ENCODE results near the gene SLC22A1. TPM values are rescaled to one million over a fixed set of nuclear protein-coding genes. Genes with fewer than 3 reads are reported as not detected.
"Not testable (repeated sequence)": the region's sequence is repeated elsewhere in the genome, so short reads cannot be mapped to it uniquely, and the experiment has no call there.

SLC22A1 gene
- total RNA-seq, 2 experiments from 2014 or later: 0.82 to 1.6 TPM

DNA sequence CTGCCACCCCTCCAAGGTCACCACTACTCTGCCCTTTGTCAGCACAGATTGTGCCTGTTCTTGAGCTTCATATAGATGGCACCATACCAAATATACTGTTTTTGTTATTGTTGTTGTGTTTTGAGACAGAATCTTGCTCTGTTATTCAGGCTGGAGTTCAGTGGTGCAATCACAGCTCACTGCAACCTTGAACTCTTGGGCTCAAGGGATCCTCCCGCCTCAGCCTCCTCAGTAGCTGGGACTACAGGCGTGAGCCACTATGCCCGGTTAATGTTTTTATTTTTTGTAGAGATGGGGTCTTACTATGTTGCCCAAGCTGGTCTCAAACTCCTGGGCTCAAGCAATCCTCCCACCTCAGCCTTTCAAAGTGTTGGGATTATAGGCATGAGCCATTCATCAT lies 18.9 kb downstream of the SLC22A1 start:
- ATAC-seq; DNase-seq; H3K27me3 Mint-ChIP-seq; H3K27ac Mint-ChIP-seq; H3K4me3 Mint-ChIP-seq; H3K36me3 Mint-ChIP-seq; H3K9me3 Mint-ChIP-seq (ENCODE audit: low read depth): not testable (repeated sequence)
- CTCF ChIA-PET: interaction anchor here (0.9 to 1.4 kb wide), 3 partner anchors 315 to 393 kb away, joined by 3 to 4 read pairs (median 3); no protein-coding TSS in a partner anchor
- peaks cover 11% of the 10 kb centered on the region for H3K4me1 Mint-ChIP-seq

- ATAC-seq: no peak
- peaks cover 11% of the 10 kb centered on the region for H3K4me1 Mint-ChIP-seq
- CTCF ChIA-PET: interaction anchor here (1.0 to 1.8 kb wide), 4 partner anchors 314 to 393 kb away, joined by 3 to 6 read pairs (median 4); no protein-coding TSS in a partner anchor
- DNase-seq: no peak
- H3K36me3 Mint-ChIP-seq: peaks cover 3% of the 10 kb centered on the region
- H3K27me3 Mint-ChIP-seq: no peaks in the 10 kb centered on the region
- no peak overlapping the region for H3K4me3 Mint-ChIP-seq
- H3K27ac Mint-ChIP-seq: no peak overlapping the region
- no peaks in the 10 kb centered on the region for H3K9me3 Mint-ChIP-seq (ENCODE audit: low read depth)
Observed at GRCh38 chr6:160141001-160141726, 19.5 kb downstream of the SLC22A1 start.

DNA sequence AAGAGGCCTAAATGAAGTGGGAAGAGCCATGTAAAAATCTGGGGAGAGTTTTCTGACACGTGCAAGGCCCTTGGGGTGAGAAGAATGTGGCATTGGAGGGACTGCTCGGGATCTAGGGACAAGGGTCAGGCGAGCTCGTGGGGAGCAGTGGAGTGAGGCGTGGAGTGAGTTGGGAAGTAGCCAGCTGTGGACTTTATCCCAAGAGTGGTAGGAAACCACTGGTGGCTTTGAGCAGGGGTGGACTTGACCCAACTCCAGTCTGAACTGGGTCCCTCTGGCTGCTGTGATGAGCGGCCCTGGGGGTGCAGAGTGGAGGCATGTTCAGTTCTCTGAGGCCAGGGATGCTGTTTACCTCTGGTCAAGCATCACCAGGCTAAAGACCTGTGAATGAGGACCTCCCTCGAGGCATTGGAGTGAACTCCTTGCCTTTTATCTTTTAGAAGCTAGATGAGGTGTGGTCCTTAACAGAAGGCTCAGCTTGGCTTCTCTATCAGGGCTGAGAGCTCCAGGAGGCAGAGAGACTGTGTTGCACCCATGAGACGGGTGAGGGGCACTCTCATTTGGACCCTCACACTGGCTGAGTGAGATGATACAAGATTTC lies 20.6 kb downstream of the SLC22A1 start:
- peaks cover 4% of the 10 kb centered on the region for H3K36me3 Mint-ChIP-seq
- H3K4me1 Mint-ChIP-seq: peaks cover 11% of the 10 kb centered on the region
- H3K9me3 Mint-ChIP-seq (ENCODE audit: low read depth): no peaks in the 10 kb centered on the region
- CTCF ChIA-PET: interaction anchor here (1.5 to 1.8 kb wide), 3 partner anchors 313 to 525 kb away, joined by 3 to 6 read pairs (median 3); no protein-coding TSS in a partner anchor
- H3K27ac Mint-ChIP-seq: no peak overlapping the region
- H3K27me3 Mint-ChIP-seq: no peaks in the 10 kb centered on the region
- no peak for ATAC-seq
- no peak overlapping the region for H3K4me3 Mint-ChIP-seq
- no peak for DNase-seq

DNA sequence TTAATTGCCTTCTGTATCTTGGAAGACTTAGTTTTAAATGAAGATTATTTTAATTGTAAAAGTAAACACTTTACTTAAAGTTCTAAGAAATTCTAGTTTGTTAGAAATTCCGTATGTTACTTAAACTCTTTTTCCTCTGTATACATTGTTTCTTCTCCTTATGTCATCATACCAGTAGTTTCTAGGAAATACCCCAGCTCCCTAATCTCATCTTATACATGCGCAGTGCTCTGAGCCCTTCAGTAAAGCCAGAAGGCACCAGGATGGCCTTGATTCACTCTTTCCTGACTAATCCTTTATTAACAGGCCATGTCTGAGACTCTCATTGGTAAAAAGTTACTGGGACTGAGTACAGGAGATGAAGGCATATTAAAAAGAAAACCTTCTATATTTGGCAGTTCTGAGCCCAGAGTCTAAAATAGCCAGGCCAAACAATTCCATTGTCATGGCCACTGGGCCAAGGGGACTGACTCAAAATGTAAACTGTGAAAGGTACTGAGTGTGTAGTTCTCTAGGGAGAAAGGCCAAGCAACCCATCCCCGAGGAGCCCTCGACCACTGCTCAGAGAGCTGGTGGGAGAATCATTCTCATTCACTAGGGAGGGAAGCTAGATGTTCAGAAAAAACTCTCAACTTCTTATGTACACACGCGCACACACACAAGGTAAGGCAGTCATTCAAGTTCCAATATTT lies 25.0 kb downstream of the SLC22A1 start:
- ATAC-seq (no peak), DNase-seq (no peak)
- Mint-ChIP-seq H3K27ac (no peak overlapping the region), H3K27me3 (peaks cover 5% of the 10 kb centered on the region), H3K4me1 (no peaks in the 10 kb centered on the region), H3K36me3 (peaks cover 4% of the 10 kb centered on the region), H3K4me3 (no peak overlapping the region), H3K9me3 (ENCODE audit: low read depth) (no peaks in the 10 kb centered on the region)
- CTCF ChIA-PET: interaction anchor here (1.0 kb wide), 1 partner anchor 58 kb away, joined by 3 read pairs; no protein-coding TSS in a partner anchor

DNA sequence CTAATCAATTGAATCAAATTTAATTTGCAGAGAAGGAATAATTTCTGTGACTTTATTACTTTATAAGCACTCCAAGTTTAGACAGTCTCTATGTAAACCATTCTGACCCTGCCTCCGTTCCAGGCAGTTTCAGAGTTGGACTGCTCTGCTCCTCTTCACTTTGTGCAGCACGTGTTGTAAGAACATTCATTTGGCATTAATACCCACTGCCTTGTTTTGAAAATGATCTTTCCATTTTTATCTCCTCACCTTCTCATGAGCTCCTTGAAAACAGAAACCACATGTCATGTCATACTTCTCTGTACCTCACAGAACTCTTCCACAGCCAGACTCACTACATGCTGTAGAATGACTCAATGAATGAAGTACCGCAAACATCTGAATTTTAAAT lies 25.5 kb downstream of the SLC22A1 start:
- Mint-ChIP-seq H3K27me3 (peaks cover 5% of the 10 kb centered on the region), H3K27ac (no peak overlapping the region), H3K9me3 (ENCODE audit: low read depth) (no peaks in the 10 kb centered on the region), H3K4me3 (no peak overlapping the region), H3K36me3 (peaks cover 4% of the 10 kb centered on the region), H3K4me1 (no peaks in the 10 kb centered on the region)
- ATAC-seq (no peak), DNase-seq (no peak)
- CTCF ChIA-PET: interaction anchor here (1.0 kb wide), 1 partner anchor 59 kb away, joined by 3 read pairs; no protein-coding TSS in a partner anchor

DNA sequence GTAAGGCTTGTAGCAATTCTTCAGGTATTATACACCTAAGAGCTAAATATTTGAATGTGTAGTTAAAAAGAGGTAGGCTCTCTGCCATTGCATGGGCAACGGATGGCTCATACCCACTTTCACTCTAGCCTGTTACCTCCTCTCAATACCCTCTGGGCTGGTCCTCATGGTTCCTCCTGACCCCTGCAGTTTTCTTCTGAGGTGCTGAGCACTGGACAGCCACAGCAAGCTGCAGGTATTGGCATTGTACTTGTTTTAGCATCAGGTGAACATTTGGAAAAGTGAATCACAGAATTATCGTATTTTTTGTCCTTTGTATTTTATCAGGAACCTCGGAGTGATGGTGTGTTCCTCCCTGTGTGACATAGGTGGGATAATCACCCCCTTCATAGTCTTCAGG lies 32.9 kb downstream of the SLC22A1 start:
- Mint-ChIP-seq H3K27ac (no peak overlapping the region), H3K27me3 (peaks cover 3% of the 10 kb centered on the region), H3K9me3 (ENCODE audit: low read depth) (no peaks in the 10 kb centered on the region), H3K4me1 (no peaks in the 10 kb centered on the region), H3K36me3 (no peaks in the 10 kb centered on the region), H3K4me3 (no peak overlapping the region)
- no peak for DNase-seq
- ATAC-seq: no peak
- CTCF ChIA-PET: interaction anchor here (1.7 kb wide), 1 partner anchor 379 kb away, joined by 3 read pairs; no protein-coding TSS in a partner anchor

GRCh38 chr6:160156842-160157241 lies 35.2 kb downstream of the SLC22A1 start:
- H3K27me3 Mint-ChIP-seq: no peaks in the 10 kb centered on the region
- DNase-seq (no peak), ATAC-seq (no peak)
- no peaks in the 10 kb centered on the region for H3K36me3 Mint-ChIP-seq
- H3K4me1 Mint-ChIP-seq: no peaks in the 10 kb centered on the region
- no peak overlapping the region for H3K4me3 Mint-ChIP-seq
- H3K27ac Mint-ChIP-seq: no peak overlapping the region
- CTCF ChIA-PET: no interaction called here
- H3K9me3 Mint-ChIP-seq (ENCODE audit: low read depth): no peaks in the 10 kb centered on the region

DNA sequence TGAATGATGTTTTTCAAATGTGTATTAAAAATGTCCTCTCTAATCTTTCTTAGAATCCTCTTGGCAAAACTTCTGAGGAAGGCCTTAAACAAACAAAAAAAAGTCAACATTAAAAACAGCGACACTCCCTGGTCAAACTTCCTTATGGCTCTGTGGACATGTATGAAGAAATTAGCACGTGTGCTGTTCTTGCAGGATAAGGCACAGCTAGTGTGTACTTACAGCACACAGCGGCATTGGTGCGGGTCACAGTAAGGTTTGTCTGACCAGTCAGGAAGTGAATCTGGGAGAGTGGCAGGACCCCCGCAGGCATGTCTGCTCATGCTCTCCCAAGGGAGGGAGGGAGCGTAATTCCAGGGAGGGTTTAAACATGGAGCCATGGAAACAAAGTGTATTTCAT lies 38.8 kb downstream of the SLC22A1 start:
- H3K27ac Mint-ChIP-seq: no peak overlapping the region
- H3K27me3 Mint-ChIP-seq: peaks cover 2% of the 10 kb centered on the region
- CTCF ChIA-PET: no interaction called here
- no peaks in the 10 kb centered on the region for H3K36me3 Mint-ChIP-seq
- H3K9me3 Mint-ChIP-seq (ENCODE audit: low read depth): no peaks in the 10 kb centered on the region
- DNase-seq: no peak
- no peak overlapping the region for H3K4me3 Mint-ChIP-seq
- ATAC-seq: no peak
- no peaks in the 10 kb centered on the region for H3K4me1 Mint-ChIP-seq

DNA sequence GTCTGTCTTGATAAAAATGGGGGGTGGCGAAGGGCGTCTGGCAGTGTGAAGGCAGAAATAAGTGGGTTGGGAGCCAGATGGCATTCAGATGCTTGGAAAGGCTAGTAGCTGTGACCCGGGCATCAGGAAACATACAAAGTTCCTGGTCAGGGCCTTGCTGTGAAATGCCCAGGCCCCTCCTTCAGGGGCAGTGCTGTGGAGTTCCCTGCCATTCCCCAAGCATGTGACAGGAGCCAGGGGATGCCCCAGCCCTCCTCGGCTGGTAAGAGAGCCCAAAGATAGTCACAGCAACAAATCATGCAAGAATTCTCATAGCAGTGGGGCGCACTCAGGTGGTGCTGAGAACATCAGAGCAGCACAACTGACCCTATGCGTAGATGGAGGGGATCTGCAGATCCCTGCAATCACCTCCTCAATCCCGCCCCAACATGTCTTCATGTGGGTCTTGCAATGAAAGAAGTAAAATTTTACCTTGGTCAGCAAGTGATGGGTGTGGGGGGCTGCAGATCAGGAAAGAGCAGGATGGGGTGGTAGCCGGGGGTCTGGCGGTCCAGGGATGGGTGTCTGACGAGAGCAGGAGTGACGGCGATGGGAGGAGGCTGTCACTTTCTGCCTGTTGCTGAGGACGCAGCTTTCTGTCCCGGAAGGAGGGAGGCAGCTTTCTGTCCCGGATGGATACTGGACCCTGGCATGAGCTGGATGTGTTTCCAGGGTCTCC lies 39.5 kb downstream of the SLC22A1 start:
- DNase-seq: no peak
- no peak for ATAC-seq
- no peaks in the 10 kb centered on the region for H3K4me1 Mint-ChIP-seq
- no peak overlapping the region for H3K4me3 Mint-ChIP-seq
- H3K27ac Mint-ChIP-seq: no peak overlapping the region
- H3K27me3 Mint-ChIP-seq: peaks cover 2% of the 10 kb centered on the region
- CTCF ChIA-PET: no interaction called here
- no peaks in the 10 kb centered on the region for H3K9me3 Mint-ChIP-seq (ENCODE audit: low read depth)
- no peaks in the 10 kb centered on the region for H3K36me3 Mint-ChIP-seq

DNA sequence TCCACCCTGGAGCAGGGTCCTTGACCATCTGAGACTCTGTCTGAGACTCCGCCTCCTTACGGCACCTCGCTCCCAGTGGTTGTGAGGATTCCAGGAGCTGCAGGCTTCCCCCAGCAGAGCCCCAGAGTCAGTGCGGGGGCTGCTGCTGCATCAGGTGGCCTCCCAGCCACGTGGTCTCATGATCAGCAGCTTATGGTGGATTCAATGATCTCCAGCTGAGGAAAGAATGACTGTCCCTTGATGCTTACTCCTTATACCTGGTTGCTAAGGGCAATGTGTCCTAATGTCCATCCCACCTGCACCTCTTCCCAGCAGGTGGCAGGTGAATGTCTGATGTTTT lies 40.0 kb downstream of the SLC22A1 start:
- CTCF ChIA-PET: interaction anchor here (1.3 kb wide), 1 partner anchor 10 kb away, joined by 3 read pairs; no protein-coding TSS in a partner anchor
- no peak for DNase-seq
- H3K4me3 Mint-ChIP-seq: no peak overlapping the region
- peaks cover 2% of the 10 kb centered on the region for H3K27me3 Mint-ChIP-seq
- ATAC-seq: no peak
- no peaks in the 10 kb centered on the region for H3K4me1 Mint-ChIP-seq
- H3K27ac Mint-ChIP-seq: no peak overlapping the region
- H3K36me3 Mint-ChIP-seq: no peaks in the 10 kb centered on the region
- H3K9me3 Mint-ChIP-seq (ENCODE audit: low read depth): no peaks in the 10 kb centered on the region

GRCh38 chr6:160162030-160162566 lies 40.5 kb downstream of the SLC22A1 start:
- Mint-ChIP-seq H3K4me1 (no peaks in the 10 kb centered on the region), H3K27me3 (peaks cover 2% of the 10 kb centered on the region), H3K27ac (no peak overlapping the region), H3K9me3 (ENCODE audit: low read depth) (no peaks in the 10 kb centered on the region), H3K4me3 (no peak overlapping the region), H3K36me3 (no peaks in the 10 kb centered on the region)
- DNase-seq: no peak
- CTCF ChIA-PET: interaction anchor here (1.3 kb wide), 1 partner anchor 10 kb away, joined by 3 read pairs; no protein-coding TSS in a partner anchor
- ATAC-seq: no peak

GRCh38 chr6:160163425-160163824 lies 41.8 kb downstream of the SLC22A1 start:
- DNase-seq (no peak), ATAC-seq (no peak)
- Mint-ChIP-seq H3K4me3 (no peak overlapping the region), H3K36me3 (no peaks in the 10 kb centered on the region), H3K27ac (no peak overlapping the region), H3K4me1 (no peaks in the 10 kb centered on the region), H3K9me3 (ENCODE audit: low read depth) (no peaks in the 10 kb centered on the region), H3K27me3 (peaks cover 2% of the 10 kb centered on the region)
- CTCF ChIA-PET: interaction anchor here (0.6 kb wide), 1 partner anchor 933 kb away, joined by 3 read pairs; no protein-coding TSS in a partner anchor

DNA sequence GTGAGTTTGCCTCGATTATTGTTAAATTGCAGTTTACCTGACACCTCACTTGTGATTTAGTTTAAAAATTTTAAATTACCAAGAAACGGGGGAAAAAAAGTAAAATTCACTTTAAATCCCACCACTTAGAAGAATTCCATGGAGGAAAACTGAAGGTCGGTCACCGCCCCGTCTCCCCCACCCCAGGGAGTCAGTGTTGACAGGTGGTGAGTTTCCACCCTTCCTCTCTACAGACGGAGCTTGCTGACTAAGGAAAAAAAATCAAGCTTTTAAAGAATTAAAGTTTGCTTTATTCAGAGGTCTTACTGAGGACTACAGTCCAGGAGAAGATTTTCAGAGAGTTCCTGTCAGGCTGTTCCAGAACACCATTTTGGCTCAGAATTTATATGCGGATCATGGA lies 42.3 kb downstream of the SLC22A1 start:
- no peaks in the 10 kb centered on the region for H3K36me3 Mint-ChIP-seq
- H3K9me3 Mint-ChIP-seq (ENCODE audit: low read depth): no peaks in the 10 kb centered on the region
- H3K27ac Mint-ChIP-seq: no peak overlapping the region
- CTCF ChIA-PET: interaction anchor here (0.6 kb wide), 1 partner anchor 934 kb away, joined by 3 read pairs; no protein-coding TSS in a partner anchor
- ATAC-seq (no peak), DNase-seq (no peak)
- no peaks in the 10 kb centered on the region for H3K4me1 Mint-ChIP-seq
- peaks cover 2% of the 10 kb centered on the region for H3K27me3 Mint-ChIP-seq
- no peak overlapping the region for H3K4me3 Mint-ChIP-seq

Data from activated CD8-positive, alpha-beta memory T cell treated with anti-CD3 and anti-CD28 coated beads, Interleukin-2, amount 10 ng/mL, durations not matched to agents 7 days and 5 days (primary cell).